ENCODE results near the gene PLEKHG2. TPM values are rescaled to one million over a fixed set of nuclear protein-coding genes. Genes with fewer than 3 reads are reported as not detected.

The PLEKHG2 gene
- total RNA-seq, 1 experiment from 2014 or later, result 62.3 TPM

GRCh38 chr19:39385629-39386411, 26.6 kb upstream of the PLEKHG2 start (continued):
- no peak for TF ChIP-seq ZNF396 (CRISPR knock-in tag; IDR thresholded peaks at IDR 0.05; ENCODE audit: borderline replicate concordance)
- TF ChIP-seq HMGA2 (CRISPR knock-in tag; IDR thresholded peaks at IDR 0.05), result no peak
- TF ChIP-seq, protein P1, sequence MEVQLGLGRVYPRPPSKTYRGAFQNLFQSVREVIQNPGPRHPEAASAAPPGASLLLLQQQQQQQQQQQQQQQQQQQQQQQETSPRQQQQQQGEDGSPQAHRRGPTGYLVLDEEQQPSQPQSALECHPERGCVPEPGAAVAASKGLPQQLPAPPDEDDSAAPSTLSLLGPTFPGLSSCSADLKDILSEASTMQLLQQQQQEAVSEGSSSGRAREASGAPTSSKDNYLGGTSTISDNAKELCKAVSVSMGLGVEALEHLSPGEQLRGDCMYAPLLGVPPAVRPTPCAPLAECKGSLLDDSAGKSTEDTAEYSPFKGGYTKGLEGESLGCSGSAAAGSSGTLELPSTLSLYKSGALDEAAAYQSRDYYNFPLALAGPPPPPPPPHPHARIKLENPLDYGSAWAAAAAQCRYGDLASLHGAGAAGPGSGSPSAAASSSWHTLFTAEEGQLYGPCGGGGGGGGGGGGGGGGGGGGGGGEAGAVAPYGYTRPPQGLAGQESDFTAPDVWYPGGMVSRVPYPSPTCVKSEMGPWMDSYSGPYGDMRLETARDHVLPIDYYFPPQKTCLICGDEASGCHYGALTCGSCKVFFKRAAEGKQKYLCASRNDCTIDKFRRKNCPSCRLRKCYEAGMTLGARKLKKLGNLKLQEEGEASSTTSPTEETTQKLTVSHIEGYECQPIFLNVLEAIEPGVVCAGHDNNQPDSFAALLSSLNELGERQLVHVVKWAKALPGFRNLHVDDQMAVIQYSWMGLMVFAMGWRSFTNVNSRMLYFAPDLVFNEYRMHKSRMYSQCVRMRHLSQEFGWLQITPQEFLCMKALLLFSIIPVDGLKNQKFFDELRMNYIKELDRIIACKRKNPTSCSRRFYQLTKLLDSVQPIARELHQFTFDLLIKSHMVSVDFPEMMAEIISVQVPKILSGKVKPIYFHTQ (CRISPR knock-in tag; IDR thresholded peaks at IDR 0.05), result no peak
- no peak for TF ChIP-seq ZNF219 (CRISPR knock-in tag; IDR thresholded peaks at IDR 0.05; ENCODE audit: borderline replicate concordance)
- no peak for TF ChIP-seq MXD4 (CRISPR knock-in tag; IDR thresholded peaks at IDR 0.05; ENCODE audit: borderline replicate concordance)

DNA sequence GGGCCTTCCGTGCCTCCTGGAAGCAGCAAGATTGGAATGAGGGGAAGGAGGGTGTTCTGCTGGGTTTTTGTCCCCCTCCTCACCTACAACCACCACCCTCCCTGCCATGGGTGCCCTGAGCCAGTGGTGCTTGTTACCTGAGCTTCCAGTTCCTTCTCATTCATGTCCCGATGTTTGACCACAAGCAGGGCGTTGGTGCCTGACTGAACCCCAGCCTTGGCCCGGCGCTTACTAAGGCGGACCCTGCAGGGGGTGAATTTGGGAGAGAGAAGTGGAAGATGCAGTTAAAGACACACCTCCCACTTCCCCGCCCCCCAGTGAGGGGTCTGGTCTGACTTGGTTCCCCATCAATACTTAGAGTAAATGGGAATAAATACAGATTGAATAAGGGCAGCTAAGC, 25.9 kb upstream of the PLEKHG2 start:
- Mint-ChIP-seq H3K27ac (0 out of 2 replicates have a peak overlapping the region, but pooled peaks have one; percentile 19), H3K27me3 (ENCODE audit: low read depth) (no peaks in the 10 kb centered on the region; the same call in 1 of the 2 replicates), H3K36me3 (peaks cover 63% of the 10 kb centered on the region), H3K9me3 (no peaks in the 10 kb centered on the region), H3K4me1 (peaks cover 16% of the 10 kb centered on the region), H3K4me3 (no peak overlapping the region)
- ChIA-PET CTCF (no interaction called here), POLR2A (no interaction called here)
- no peak for DNase-seq (ENCODE audit: low spot score)
- TF ChIP-seq SOX15 (CRISPR knock-in tag; IDR thresholded peaks at IDR 0.05) (no peak), ATF2 (CRISPR knock-in tag; IDR thresholded peaks at IDR 0.05; ENCODE audit: borderline replicate concordance, low read depth) (no peak), GTF2I (CRISPR knock-in tag; conservative IDR thresholded peaks at IDR 0.05) (no peak), EMX1 (CRISPR knock-in tag; IDR thresholded peaks at IDR 0.05) (no peak), E2F5 (CRISPR knock-in tag; IDR thresholded peaks at IDR 0.05) (no peak), SMAD4 (CRISPR knock-in tag; IDR thresholded peaks at IDR 0.05) (no peak), NFATC4 (CRISPR knock-in tag; IDR thresholded peaks at IDR 0.05) (no peak), FOXK1 (CRISPR knock-in tag; IDR thresholded peaks at IDR 0.05) (no peak), ZNF423 (CRISPR knock-in tag; IDR thresholded peaks at IDR 0.05) (no peak), CBFB (CRISPR knock-in tag; IDR thresholded peaks at IDR 0.05; ENCODE audit: low read depth) (no peak), MYBL2 (CRISPR knock-in tag; IDR thresholded peaks at IDR 0.05) (no peak), RORB (CRISPR knock-in tag; IDR thresholded peaks at IDR 0.05) (no peak), ZNF138 (CRISPR knock-in tag; conservative IDR thresholded peaks at IDR 0.05) (no peak), FOXP1 (CRISPR knock-in tag; IDR thresholded peaks at IDR 0.05; ENCODE audit: borderline replicate concordance) (no peak)
- TF ChIP-seq, protein P2, sequence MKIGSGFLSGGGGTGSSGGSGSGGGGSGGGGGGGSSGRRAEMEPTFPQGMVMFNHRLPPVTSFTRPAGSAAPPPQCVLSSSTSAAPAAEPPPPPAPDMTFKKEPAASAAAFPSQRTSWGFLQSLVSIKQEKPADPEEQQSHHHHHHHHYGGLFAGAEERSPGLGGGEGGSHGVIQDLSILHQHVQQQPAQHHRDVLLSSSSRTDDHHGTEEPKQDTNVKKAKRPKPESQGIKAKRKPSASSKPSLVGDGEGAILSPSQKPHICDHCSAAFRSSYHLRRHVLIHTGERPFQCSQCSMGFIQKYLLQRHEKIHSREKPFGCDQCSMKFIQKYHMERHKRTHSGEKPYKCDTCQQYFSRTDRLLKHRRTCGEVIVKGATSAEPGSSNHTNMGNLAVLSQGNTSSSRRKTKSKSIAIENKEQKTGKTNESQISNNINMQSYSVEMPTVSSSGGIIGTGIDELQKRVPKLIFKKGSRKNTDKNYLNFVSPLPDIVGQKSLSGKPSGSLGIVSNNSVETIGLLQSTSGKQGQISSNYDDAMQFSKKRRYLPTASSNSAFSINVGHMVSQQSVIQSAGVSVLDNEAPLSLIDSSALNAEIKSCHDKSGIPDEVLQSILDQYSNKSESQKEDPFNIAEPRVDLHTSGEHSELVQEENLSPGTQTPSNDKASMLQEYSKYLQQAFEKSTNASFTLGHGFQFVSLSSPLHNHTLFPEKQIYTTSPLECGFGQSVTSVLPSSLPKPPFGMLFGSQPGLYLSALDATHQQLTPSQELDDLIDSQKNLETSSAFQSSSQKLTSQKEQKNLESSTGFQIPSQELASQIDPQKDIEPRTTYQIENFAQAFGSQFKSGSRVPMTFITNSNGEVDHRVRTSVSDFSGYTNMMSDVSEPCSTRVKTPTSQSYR (CRISPR knock-in tag; IDR thresholded peaks at IDR 0.05), result no peak
- TF ChIP-seq, protein P3, sequence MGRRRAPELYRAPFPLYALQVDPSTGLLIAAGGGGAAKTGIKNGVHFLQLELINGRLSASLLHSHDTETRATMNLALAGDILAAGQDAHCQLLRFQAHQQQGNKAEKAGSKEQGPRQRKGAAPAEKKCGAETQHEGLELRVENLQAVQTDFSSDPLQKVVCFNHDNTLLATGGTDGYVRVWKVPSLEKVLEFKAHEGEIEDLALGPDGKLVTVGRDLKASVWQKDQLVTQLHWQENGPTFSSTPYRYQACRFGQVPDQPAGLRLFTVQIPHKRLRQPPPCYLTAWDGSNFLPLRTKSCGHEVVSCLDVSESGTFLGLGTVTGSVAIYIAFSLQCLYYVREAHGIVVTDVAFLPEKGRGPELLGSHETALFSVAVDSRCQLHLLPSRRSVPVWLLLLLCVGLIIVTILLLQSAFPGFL (CRISPR knock-in tag; IDR thresholded peaks at IDR 0.05; ENCODE audit: borderline replicate concordance), result no peak
- TF ChIP-seq, protein P4, sequence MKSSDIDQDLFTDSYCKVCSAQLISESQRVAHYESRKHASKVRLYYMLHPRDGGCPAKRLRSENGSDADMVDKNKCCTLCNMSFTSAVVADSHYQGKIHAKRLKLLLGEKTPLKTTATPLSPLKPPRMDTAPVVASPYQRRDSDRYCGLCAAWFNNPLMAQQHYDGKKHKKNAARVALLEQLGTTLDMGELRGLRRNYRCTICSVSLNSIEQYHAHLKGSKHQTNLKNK (CRISPR knock-in tag; IDR thresholded peaks at IDR 0.05), result no peak
- no peak for ATAC-seq

Data from WTC11 (cell line).